K562 (cell line): ENCODE measurements around the gene SNX15. TPM values are rescaled to one million over a fixed set of nuclear protein-coding genes. Genes with fewer than 3 reads are reported as not detected.

ENCODE experiments used
- ADNP ChIP-seq: fragments of 200-800 bp; sonication (Bioruptor generic); IDR thresholded peaks from 2 replicates; pipeline ENCODE4 v1.6.1; 2016; ENCODE audit warnings: missing genetic modification characterization, missing compliant biosample characterization
- ATF1 ChIP-seq, 2 experiments: fragments of 450-650 bp in 1 of 2; IDR thresholded peaks; 2 replicates each; pipeline ENCODE4 v1.6.1; 2016; ENCODE audit warnings: missing compliant biosample characterization in 1 of 2, missing genetic modification characterization in 1 of 2
- BRCA1 ChIP-seq, 2 experiments: fragments of 450-650 bp in 1 of 2; sonication (generic) in 1 of 2; formaldehyde crosslinking in 1 of 2; IDR thresholded peaks; 2 replicates each; pipeline versions ENCODE4 v1.5.0 to v1.6.1; 2017 to 2020; ENCODE audit warnings: mild to moderate bottlenecking in 1 of 2, missing genetic modification reagents in 1 of 2
- CC2D1A ChIP-seq: fragments of 450-650 bp; IDR thresholded peaks from 2 replicates; pipeline ENCODE4 v1.6.1; 2017; ENCODE audit warnings: mild to moderate bottlenecking
- CHD1 ChIP-seq: fragments of 200-600 bp; sonication (generic); IDR thresholded peaks from one replicate; pipeline ENCODE4 v1.6.1; 2012; ENCODE audit warnings: mild to moderate bottlenecking, moderate library complexity, low read length, inconsistent platforms
- FOXJ2 ChIP-seq: fragments of 200-800 bp; sonication (Bioruptor generic); IDR thresholded peaks from 2 replicates; pipeline ENCODE4 v1.6.1; 2016; ENCODE audit warnings: missing genetic modification characterization, missing compliant biosample characterization
- HDAC2 ChIP-seq: fragments of 450-650 bp; IDR thresholded peaks from 2 replicates; pipeline ENCODE4 v1.6.1; 2016; ENCODE audit warnings: mild to moderate bottlenecking
- MCM2 ChIP-seq: fragments of 450-650 bp; IDR thresholded peaks from 2 replicates; pipeline ENCODE4 v1.6.1; 2017; ENCODE audit warnings: low read depth, mild to moderate bottlenecking
- NBN ChIP-seq: fragments of 450-650 bp; IDR thresholded peaks from 2 replicates; pipeline ENCODE4 v1.6.1; 2016; ENCODE audit warnings: low read depth, mild to moderate bottlenecking
- PHB2 ChIP-seq: fragments of 450-650 bp; IDR thresholded peaks from 2 replicates; pipeline ENCODE4 v1.6.1; 2017; ENCODE audit warnings: low read depth
- POLR2AphosphoS2 ChIP-seq: IDR thresholded peaks from 2 replicates; pipeline ENCODE4 v1.6.1; 2012; ENCODE audit warnings: low read length, improper control_type of control experiment
- SIX5 ChIP-seq, 2 experiments: IDR thresholded peaks; 2 replicates each; pipeline ENCODE4 v1.6.1; 2011; ENCODE audit warnings: low read length in 2 of 2, borderline replicate concordance in 1 of 2, low read depth in 1 of 2, mild to moderate bottlenecking in 1 of 2, moderate library complexity in 1 of 2; ENCODE audit not compliant: insufficient read depth in 1 of 2
- TAF15 ChIP-seq: fragments of 200-400 bp; formaldehyde crosslinking; IDR thresholded peaks from 2 replicates; pipeline ENCODE4 v1.6.1; 2017; ENCODE audit warnings: mild to moderate bottlenecking, low read depth, low read length, moderate library complexity
- ZNF143 ChIP-seq: sonication (generic); formaldehyde crosslinking; IDR thresholded peaks from 2 replicates; pipeline ENCODE4 v1.9.0; 2022; ENCODE audit warnings: mild to moderate bottlenecking, missing genetic modification reagents
- ZNF75A ChIP-seq: fragments of 450-650 bp; formaldehyde crosslinking; IDR thresholded peaks from 2 replicates; pipeline ENCODE4 v1.4.0; 2020; ENCODE audit warnings: mild to moderate bottlenecking
- ZZZ3 ChIP-seq: fragments of 450-650 bp; IDR thresholded peaks from 2 replicates; pipeline ENCODE4 v1.6.1; 2016; ENCODE audit warnings: antibody characterized with exemption, mild to moderate bottlenecking, moderate library complexity
- polyA plus RNA-seq, 8 experiments: library from polyadenylated mRNA; depleted of rRNA in 4 of 8; stranded (reverse) in 5 of 8; unstranded in 3 of 8; fragments of >200 nt; fragmentation: Nextera tagmentation in 2 of 8; fragmentation: Illumina TruSeq in 1 of 8; extraction: Ambion mirVana in 2 of 8; extraction: Trizol in 1 of 8; gene quantifications; 2 replicates each; pipeline versions ENCODE4 v1.2.1 to v1.2.3, GENCODE V29; 2011 to 2014; ENCODE audit warnings: inconsistent platforms in 1 of 8, missing spikeins in 1 of 8
- total RNA-seq, 7 experiments: library from RNA; depleted of rRNA in 6 of 7; stranded (reverse); fragments of >200 nt in 6 of 7; fragmentation: Illumina TruSeq in 2 of 7; extraction: Trizol in 2 of 7; gene quantifications; 2 replicates each; pipeline versions ENCODE4 v1.2.1 to v1.2.3, GENCODE V29; 2011 to 2021; ENCODE audit warnings: low replicate concordance in 1 of 7
- TF ChIP-seq, protein P1 (sequence below): fragments of 450-650 bp; IDR thresholded peaks from 2 replicates; pipeline ENCODE4 v1.6.1; 2017; ENCODE audit warnings: antibody characterized with exemption, mild to moderate bottlenecking
- TF ChIP-seq, protein P2 (sequence below): sonication (generic); formaldehyde crosslinking; IDR thresholded peaks from 2 replicates; pipeline ENCODE4 v1.5.0; 2020; ENCODE audit warnings: missing genetic modification reagents
- TF ChIP-seq, protein P3 (sequence below): fragments of 200-800 bp; sonication (Bioruptor generic); IDR thresholded peaks from 2 replicates; pipeline ENCODE4 v1.6.1; 2017; ENCODE audit warnings: missing genetic modification characterization, missing compliant biosample characterization
- TF ChIP-seq, protein P4 (sequence below): fragments of 250-450 bp; sonication (Bioruptor Pico); IDR thresholded peaks from 2 replicates; pipeline ENCODE4 v1.8.0; 2022; ENCODE audit warnings: moderate library complexity, mild to moderate bottlenecking, inconsistent platforms

Gene SNX15
- total and polyA plus RNA-seq, 9 of the 15 experiments (the other 6 are each of a cell fraction or from before 2014, with no cell fraction given), result 1.8 to 27.8 (median 15.2) TPM

DNA sequence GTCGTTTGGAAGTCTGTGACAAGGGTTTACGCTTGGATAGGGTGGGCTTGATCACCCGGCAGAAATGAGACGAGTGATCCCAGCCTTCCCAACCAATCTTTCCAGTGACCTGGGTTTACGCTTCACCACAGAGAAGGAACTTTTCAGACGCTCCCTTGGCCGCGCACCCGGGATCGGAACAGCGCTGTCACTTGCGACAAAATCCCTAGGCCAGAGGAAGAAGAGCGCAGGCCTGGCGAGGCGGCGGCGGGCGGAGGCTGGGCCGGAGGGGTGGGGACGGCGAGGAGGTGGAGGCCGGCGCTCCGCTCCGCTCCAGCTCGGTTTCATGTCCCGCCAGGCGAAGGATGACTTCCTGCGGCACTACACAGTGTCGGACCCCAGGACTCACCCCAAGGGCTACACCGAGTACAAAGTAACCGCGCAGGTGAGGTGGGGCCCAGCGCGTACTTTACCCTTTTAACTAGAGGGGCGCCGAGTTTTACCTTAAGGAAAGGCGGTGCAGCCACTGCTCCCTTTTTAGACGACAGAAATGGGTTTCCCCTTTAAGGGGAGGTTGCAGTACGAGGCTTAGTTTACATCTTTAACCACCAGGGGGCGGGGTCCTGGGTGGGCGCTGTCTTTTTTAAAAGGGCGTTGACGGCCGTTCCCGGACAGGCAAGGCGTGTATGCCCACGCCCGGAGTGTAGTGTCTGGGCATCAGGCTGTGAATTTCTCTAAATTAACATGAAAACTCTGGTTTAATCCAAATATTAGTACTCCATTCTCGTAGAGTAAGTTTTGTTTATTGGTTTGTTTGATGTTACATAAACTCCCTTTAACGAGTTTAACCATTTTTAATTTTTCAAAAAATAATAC lies at the start of gene SNX15 (continued):
- TF ChIP-seq, protein P1, sequence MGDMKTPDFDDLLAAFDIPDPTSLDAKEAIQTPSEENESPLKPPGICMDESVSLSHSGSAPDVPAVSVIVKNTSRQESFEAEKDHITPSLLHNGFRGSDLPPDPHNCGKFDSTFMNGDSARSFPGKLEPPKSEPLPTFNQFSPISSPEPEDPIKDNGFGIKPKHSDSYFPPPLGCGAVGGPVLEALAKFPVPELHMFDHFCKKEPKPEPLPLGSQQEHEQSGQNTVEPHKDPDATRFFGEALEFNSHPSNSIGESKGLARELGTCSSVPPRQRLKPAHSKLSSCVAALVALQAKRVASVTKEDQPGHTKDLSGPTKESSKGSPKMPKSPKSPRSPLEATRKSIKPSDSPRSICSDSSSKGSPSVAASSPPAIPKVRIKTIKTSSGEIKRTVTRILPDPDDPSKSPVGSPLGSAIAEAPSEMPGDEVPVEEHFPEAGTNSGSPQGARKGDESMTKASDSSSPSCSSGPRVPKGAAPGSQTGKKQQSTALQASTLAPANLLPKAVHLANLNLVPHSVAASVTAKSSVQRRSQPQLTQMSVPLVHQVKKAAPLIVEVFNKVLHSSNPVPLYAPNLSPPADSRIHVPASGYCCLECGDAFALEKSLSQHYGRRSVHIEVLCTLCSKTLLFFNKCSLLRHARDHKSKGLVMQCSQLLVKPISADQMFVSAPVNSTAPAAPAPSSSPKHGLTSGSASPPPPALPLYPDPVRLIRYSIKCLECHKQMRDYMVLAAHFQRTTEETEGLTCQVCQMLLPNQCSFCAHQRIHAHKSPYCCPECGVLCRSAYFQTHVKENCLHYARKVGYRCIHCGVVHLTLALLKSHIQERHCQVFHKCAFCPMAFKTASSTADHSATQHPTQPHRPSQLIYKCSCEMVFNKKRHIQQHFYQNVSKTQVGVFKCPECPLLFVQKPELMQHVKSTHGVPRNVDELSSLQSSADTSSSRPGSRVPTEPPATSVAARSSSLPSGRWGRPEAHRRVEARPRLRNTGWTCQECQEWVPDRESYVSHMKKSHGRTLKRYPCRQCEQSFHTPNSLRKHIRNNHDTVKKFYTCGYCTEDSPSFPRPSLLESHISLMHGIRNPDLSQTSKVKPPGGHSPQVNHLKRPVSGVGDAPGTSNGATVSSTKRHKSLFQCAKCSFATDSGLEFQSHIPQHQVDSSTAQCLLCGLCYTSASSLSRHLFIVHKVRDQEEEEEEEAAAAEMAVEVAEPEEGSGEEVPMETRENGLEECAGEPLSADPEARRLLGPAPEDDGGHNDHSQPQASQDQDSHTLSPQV, result peak; percentile 62; the same call in 1 of the 2 replicates
- TF ChIP-seq ZNF143 (CRISPR knock-in tag) (peak; percentile 25; the same call in 1 of the 2 replicates), ZZZ3 (no peak), FOXJ2 (no peak), SIX5 (IDR thresholded peaks at IDR 0.05; ENCODE audit: borderline replicate concordance in 1 of 2, insufficient read depth in 1 of 2, low read depth in 1 of 2, low read length in 2 of 2) (no peak), CHD1 (no peak), ADNP (no peak), NBN (peak; percentile 67), ATF1 (CRISPR knock-in tag; IDR thresholded peaks at IDR 0.05) (no peak), ATF1 (tag; IDR thresholded peaks at IDR 0.05) (peak; percentile 67), POLR2AphosphoS2 (no peak), PHB2 (no peak), MCM2 (no peak), TAF15 (no peak), BRCA1 (IDR thresholded peaks at IDR 0.05) (no peak), BRCA1 (CRISPR knock-in tag; IDR thresholded peaks at IDR 0.05) (no peak), CC2D1A (no peak), HDAC2 (no peak), ZNF75A (CRISPR knock-in tag) (no peak)
- TF ChIP-seq, protein P2, sequence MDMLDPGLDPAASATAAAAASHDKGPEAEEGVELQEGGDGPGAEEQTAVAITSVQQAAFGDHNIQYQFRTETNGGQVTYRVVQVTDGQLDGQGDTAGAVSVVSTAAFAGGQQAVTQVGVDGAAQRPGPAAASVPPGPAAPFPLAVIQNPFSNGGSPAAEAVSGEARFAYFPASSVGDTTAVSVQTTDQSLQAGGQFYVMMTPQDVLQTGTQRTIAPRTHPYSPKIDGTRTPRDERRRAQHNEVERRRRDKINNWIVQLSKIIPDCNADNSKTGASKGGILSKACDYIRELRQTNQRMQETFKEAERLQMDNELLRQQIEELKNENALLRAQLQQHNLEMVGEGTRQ (CRISPR knock-in tag), result no peak
- TF ChIP-seq, protein P3, sequence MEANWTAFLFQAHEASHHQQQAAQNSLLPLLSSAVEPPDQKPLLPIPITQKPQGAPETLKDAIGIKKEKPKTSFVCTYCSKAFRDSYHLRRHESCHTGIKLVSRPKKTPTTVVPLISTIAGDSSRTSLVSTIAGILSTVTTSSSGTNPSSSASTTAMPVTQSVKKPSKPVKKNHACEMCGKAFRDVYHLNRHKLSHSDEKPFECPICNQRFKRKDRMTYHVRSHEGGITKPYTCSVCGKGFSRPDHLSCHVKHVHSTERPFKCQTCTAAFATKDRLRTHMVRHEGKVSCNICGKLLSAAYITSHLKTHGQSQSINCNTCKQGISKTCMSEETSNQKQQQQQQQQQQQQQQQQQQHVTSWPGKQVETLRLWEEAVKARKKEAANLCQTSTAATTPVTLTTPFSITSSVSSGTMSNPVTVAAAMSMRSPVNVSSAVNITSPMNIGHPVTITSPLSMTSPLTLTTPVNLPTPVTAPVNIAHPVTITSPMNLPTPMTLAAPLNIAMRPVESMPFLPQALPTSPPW, result peak; percentile 83
- TF ChIP-seq, protein P4, sequence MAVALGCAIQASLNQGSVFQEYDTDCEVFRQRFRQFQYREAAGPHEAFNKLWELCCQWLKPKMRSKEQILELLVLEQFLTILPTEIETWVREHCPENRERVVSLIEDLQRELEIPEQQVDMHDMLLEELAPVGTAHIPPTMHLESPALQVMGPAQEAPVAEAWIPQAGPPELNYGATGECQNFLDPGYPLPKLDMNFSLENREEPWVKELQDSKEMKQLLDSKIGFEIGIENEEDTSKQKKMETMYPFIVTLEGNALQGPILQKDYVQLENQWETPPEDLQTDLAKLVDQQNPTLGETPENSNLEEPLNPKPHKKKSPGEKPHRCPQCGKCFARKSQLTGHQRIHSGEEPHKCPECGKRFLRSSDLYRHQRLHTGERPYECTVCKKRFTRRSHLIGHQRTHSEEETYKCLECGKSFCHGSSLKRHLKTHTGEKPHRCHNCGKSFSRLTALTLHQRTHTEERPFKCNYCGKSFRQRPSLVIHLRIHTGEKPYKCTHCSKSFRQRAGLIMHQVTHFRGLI (CRISPR knock-in tag), result no peak
